Adrenal gland (tissue), 12 donors: ENCODE measurements around the gene IL3RA. TPM values are rescaled to one million over a fixed set of nuclear protein-coding genes. Genes with fewer than 3 reads are reported as not detected.
"Not testable (repeated sequence)": the region's sequence is repeated elsewhere in the genome, so short reads cannot be mapped to it uniquely, and the experiment has no call there.

Source experiments
- DNase-seq, 7 donors: peaks; one replicate each; pipeline ENCODE4 v3.0.0-alpha.2; 2019 to 2020
- H3K27ac ChIP-seq, 5 donors: fragments of 200-600 bp; sonication (generic) in 4 of 5; 1 replicate in 3 of 5; 2 replicates in 2 of 5; pipeline versions ENCODE4 v1.5.1 to v1.8.0; 2016 to 2020; ENCODE audit warnings: mild to moderate bottlenecking in 1 of 5
- H3K27me3 ChIP-seq: fragments of 200-600 bp; 2 replicates; pipeline ENCODE4 v1.8.0; 2021
- H3K36me3 ChIP-seq, 2 donors: fragments of 200-600 bp; replicated peaks in 1 of 2; 1 replicate in 1 of 2; 2 replicates in 1 of 2; pipeline versions ENCODE4 v1.5.1 to v1.8.0; 2018 to 2022
- H3K4me1 ChIP-seq, 2 donors: fragments of 200-600 bp; replicated peaks in 1 of 2; 1 replicate in 1 of 2; 2 replicates in 1 of 2; pipeline versions ENCODE4 v1.5.1 to v1.8.0; 2018 to 2021
- H3K4me3 ChIP-seq, 4 donors: fragments of 200-600 bp; sonication (generic) in 3 of 4; one replicate each; pipeline ENCODE4 v1.5.1; 2016 to 2018
- H3K9me3 ChIP-seq, 3 donors: fragments of 200-600 bp; sonication (generic) in 1 of 3; replicated peaks in 1 of 3; 1 replicate in 2 of 3; 2 replicates in 1 of 3; pipeline versions ENCODE4 v1.5.1 to v1.8.0; 2016 to 2021
- POLR2A ChIP-seq, 2 donors: fragments of 450-650 bp; IDR thresholded peaks; one replicate each; pipeline ENCODE4 v1.6.1; 2017; ENCODE audit warnings: antibody characterized with exemption in 2 of 2, mild to moderate bottlenecking in 2 of 2, moderate library complexity in 1 of 2
- WGBS, 4 donors: extraction: QIAGEN DNeasy Blood & Tissue Kit in 2 of 4; methylation state at CpG; one replicate each; pipeline versions ENCODE4 v1.1.5 to v1.1.7; 2013 to 2017; 5-methylcytosine and 5-hydroxymethylcytosine counted together
- intact Hi-C, 2 donors: fragments of 100-400 bp; cut with DNase I; formaldehyde crosslinking; loops; one replicate each; pipeline versions ENCODE4 v1.14.1 to v1.15.0; 2022 to 2023
- polyA plus RNA-seq, 3 donors: library from polyadenylated mRNA; stranded (reverse); fragments of 200-250 nt in 2 of 3; fragments of 350-450 nt in 1 of 3; fragmentation: Illumina TruSeq in 1 of 3; extraction: RNeasy Lipid Tissue Mini Kit (QIAGEN cat#74804) in 1 of 3; gene quantifications; one replicate each; pipeline ENCODE4 v1.2.3, GENCODE V29; 2013 to 2014
- total RNA-seq, 9 donors: library from RNA; depleted of rRNA in 4 of 9; stranded (reverse); fragments of >200 nt in 4 of 9; fragments of 120-200 nt in 1 of 9; fragmentation: NEBNext Ultra II Directional in 1 of 9; extraction: Animal tissue kit (Norgen Biotek cat#: 25700) in 1 of 9; gene quantifications; one replicate each; pipeline versions ENCODE4 v1.1.0 to v1.2.4, GENCODE V29; 2013 to 2023
- TF ChIP-seq, protein P1 (sequence below), 6 experiments: fragments of 450-650 bp in 4 of 6; fragments of 200-600 bp in 2 of 6; sonication (generic) in 1 of 6; IDR thresholded peaks; 1 replicate in 5 of 6; 2 replicates in 1 of 6; pipeline versions ENCODE4 v1.5.1 to v1.8.0; 2016 to 2021; ENCODE audit warnings: antibody characterized with exemption in 6 of 6, mild to moderate bottlenecking in 2 of 6, moderate library complexity in 1 of 6
- donor health status: healthy with polysubstance abuse.
- donor health status: Bipolar disorder and iron deficiency.
- donor health status: DM: yes; HTN: yes; CAD: no.
- donor health status: DM: no; HTN: no; CAD: no.
- donor health status: DM: no; HTN: no; CAD: no.
- donor health status: DM: yes; HTN: yes; CAD: no.

Gene IL3RA
- total and polyA plus RNA-seq, 12 donors, result 1.4 to 7.4 (median 3.1) TPM

DNA sequence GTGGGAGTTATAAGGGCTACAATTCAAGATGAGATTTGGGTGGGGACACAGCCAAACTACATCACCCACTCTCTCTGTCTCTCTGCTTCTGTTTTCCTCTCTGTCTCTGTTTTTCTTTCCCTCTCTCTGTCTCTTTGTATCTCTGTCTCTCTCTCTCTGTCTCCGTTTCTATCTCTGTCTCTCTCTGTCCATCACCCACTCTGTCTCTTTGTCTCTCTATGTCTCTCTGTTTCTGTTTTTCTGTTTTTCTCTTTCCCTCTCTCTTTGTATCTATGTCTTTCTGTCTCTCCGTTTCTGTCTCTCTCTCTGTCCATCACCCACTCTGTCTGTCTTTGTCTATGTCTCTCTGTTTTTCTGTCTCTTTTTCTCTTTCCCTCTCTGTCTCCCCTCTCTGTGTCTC, 25.3 kb downstream of the IL3RA start:
- no peak for DNase-seq
- no peak for TF ChIP-seq POLR2A (IDR thresholded peaks at IDR 0.05)
- TF ChIP-seq, protein P1, sequence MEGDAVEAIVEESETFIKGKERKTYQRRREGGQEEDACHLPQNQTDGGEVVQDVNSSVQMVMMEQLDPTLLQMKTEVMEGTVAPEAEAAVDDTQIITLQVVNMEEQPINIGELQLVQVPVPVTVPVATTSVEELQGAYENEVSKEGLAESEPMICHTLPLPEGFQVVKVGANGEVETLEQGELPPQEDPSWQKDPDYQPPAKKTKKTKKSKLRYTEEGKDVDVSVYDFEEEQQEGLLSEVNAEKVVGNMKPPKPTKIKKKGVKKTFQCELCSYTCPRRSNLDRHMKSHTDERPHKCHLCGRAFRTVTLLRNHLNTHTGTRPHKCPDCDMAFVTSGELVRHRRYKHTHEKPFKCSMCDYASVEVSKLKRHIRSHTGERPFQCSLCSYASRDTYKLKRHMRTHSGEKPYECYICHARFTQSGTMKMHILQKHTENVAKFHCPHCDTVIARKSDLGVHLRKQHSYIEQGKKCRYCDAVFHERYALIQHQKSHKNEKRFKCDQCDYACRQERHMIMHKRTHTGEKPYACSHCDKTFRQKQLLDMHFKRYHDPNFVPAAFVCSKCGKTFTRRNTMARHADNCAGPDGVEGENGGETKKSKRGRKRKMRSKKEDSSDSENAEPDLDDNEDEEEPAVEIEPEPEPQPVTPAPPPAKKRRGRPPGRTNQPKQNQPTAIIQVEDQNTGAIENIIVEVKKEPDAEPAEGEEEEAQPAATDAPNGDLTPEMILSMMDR (IDR thresholded peaks at IDR 0.05), result no peak
- 89 to 95% (median 91%) methylated on average over 2 of the region's 2 CpGs for WGBS, 4 donors

DNA sequence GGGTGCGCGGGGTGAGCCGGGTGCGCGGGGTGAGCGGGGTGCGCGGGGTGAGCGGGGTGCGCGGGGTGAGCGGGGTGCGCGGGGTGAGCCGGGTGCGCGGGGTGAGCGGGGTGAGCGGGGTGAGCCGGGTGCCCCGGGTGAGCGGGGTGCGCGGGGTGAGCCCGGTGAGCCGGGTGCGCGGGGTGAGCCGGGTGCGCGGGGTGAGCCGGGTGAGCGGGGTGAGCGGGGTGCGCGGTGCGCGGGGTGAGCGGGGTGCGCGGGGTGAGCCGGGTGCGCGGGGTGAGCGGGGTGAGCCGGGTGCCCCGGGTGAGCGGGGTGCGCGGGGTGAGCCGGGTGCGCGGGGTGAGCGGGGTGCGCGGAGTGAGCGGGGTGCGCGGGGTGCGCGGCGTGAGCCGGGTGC, 29.8 kb downstream of the IL3RA start:
- intact Hi-C loops, H3K9me3 ChIP-seq, H3K36me3 ChIP-seq, H3K27ac ChIP-seq, H3K4me1 ChIP-seq, H3K4me3 ChIP-seq, H3K27me3 ChIP-seq, DNase-seq: not testable (repeated sequence)
- 93 to 96% methylated on average over 9 to 54 of the region's 63 CpGs; no CpG with 5 or more reads in 2 of the 4 donors for WGBS, 4 donors

More for the DNA sequence above, 25.3 kb downstream of the IL3RA start:
- H3K9me3 ChIP-seq, result peaks cover 0 to 4% (median 0%) of the 10 kb centered on the region in 3 donors
- H3K4me1 ChIP-seq, result no peaks in the 10 kb centered on the region
- H3K27me3 ChIP-seq, result no peaks in the 10 kb centered on the region
- no peak overlapping the region for H3K27ac ChIP-seq
- H3K36me3 ChIP-seq, result no peaks in the 10 kb centered on the region
- intact Hi-C loops, result no loop called here
- H3K4me3 ChIP-seq, result no peak overlapping the region

DNA sequence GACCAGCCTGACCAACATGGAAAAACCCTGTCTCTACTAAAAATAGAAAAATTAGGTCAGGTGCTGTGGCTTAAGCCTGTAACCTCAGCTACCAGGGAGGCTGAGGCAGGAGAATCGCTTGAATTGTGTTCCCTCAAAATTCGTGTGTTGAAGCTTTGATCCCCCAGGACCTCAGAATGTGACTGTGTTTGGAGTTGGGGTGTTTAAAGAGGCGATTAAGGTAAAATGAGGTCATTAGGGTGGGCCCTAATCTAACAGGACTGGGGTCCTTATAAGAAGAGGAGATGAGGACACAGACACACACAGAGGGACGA, 31.8 kb downstream of the IL3RA start:
- H3K9me3 ChIP-seq, result no peaks in the 10 kb centered on the region
- no peak for DNase-seq
- H3K27me3 ChIP-seq, result no peaks in the 10 kb centered on the region
- no peaks in the 10 kb centered on the region for H3K36me3 ChIP-seq
- 89 to 92% (median 91%) methylated on average over 4 of the region's 4 CpGs for WGBS, 4 donors
- TF ChIP-seq, protein P1 (IDR thresholded peaks at IDR 0.05), result no peak
- no peak for TF ChIP-seq POLR2A (IDR thresholded peaks at IDR 0.05)
- no peak overlapping the region for H3K4me3 ChIP-seq
- H3K4me1 ChIP-seq, result no peaks in the 10 kb centered on the region
- intact Hi-C loops, result no loop called here
- no peak overlapping the region for H3K27ac ChIP-seq

DNA sequence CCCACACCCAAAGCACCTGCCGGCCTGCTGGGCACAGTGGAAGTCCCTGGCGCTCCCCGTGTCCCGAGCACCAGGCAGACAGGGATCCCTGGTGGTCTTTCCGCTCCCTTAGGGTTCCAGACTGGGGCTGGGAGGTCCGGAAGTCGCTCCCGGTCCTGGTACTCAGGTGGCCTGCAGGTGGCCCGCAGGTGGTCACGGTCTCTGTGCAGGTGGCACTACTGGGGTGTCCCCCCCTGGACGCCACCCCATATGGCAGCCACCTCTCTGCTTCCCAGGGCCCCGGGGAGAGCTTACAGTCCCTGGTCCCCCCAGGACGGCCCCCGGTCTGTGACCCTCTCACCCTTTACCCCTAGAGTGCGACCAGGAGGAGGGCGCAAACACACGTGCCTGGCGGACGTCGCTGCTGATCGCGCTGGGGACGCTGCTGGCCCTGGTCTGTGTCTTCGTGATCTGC, 41.7 kb downstream of the IL3RA start:
- no peak overlapping the region for H3K27ac ChIP-seq
- 82 to 98% (median 85%) methylated on average over 4 to 24 of the region's 24 CpGs for WGBS, 4 donors
- intact Hi-C loops, result no loop called here
- H3K27me3 ChIP-seq, result no peaks in the 10 kb centered on the region
- H3K4me3 ChIP-seq, result no peak overlapping the region
- H3K9me3 ChIP-seq, result no peaks in the 10 kb centered on the region
- DNase-seq, result peak in 2 of 7 donors; percentile 13 to 53
- H3K4me1 ChIP-seq, result no peaks in the 10 kb centered on the region
- no peaks in the 10 kb centered on the region for H3K36me3 ChIP-seq
- no peak for TF ChIP-seq POLR2A (IDR thresholded peaks at IDR 0.05)
- TF ChIP-seq, protein P1 (IDR thresholded peaks at IDR 0.05), result no peak

DNA sequence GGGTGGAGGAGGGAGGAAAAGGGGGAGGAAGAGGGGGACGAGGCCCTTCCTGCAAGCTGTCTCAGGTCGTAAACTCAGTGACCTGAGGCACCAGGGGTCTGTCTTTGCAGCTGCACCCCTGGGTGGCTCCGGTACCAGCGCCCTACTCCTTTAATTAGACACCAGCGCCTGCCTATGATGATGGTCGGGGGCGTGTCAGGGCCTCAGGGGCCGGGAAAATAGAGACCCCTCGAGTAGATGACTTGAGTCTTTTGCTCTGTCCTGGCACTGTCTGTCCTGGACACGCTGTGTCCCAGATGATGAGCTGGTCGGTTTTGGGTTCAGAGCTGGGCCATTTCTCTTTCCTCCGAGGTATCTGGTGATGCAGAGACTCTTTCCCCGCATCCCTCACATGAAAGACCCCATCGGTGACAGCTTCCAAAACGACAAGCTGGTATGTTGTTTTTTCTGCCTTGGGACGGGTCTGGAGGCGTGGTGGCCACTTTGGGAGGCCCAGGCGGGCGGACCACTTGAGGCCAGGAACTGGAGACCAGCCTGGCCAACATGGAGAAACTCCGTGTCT, 44.2 kb downstream of the IL3RA start:
- intact Hi-C loops, result no loop called here
- Histone ChIP-seq H3K4me3 (no peak overlapping the region), H3K27ac (no peak overlapping the region), H3K27me3 (no peaks in the 10 kb centered on the region), H3K36me3 (peaks cover 0 to 22% of the 10 kb centered on the region in 2 donors), H3K4me1 (no peaks in the 10 kb centered on the region), H3K9me3 (no peaks in the 10 kb centered on the region)
- TF ChIP-seq, protein P1 (IDR thresholded peaks at IDR 0.05), result no peak
- no peak for TF ChIP-seq POLR2A (IDR thresholded peaks at IDR 0.05)
- peak in 1 of 7 donors; percentile 62 for DNase-seq
- WGBS, 4 donors, result 46 to 57% (median 51%) methylated on average over 18 to 20 of the region's 20 CpGs
